ENCODE measurements around the gene ATP6V0D1. TPM values are rescaled to one million over a fixed set of nuclear protein-coding genes. Genes with fewer than 3 reads are reported as not detected.

Gene ATP6V0D1
- total RNA-seq, 3 donors from 2014 or later = 152 to 253 (median 228) TPM

DNA sequence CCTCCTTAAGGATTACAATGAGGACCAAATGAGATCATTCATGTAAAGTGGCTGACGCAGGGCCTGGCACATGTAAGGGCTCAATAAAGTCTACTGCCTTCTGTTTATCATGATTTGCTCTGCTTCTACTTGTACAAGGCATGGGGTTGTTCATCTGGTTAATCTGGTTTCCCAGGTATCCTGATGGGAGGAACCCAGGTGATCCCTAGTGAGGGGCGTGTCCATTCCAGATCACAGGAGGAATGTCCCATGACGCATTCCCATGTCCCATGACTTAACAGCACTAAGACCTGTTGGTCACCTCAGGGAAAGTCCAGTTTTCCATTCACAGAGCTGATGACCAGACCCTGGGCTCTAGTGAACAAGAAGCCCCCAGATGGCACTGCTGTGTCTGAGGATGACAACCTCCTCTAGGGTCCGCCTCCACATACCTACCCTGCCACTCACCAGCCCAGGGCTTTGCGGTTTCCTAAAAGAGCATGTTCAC lies 76.2 kb downstream of the ATP6V0D1 start:
- Histone ChIP-seq H3K4me1 (ENCODE audit: low read depth) (peaks cover 16% of the 10 kb centered on the region), H3K9me3 (no peaks in the 10 kb centered on the region), H3K4me3 (no peak overlapping the region), H3K36me3 (ENCODE audit: low read depth) (no peaks in the 10 kb centered on the region)
- peak; percentile 53 to 95 (median 71) for DNase-seq
- intact Hi-C loops (cut with DNase I, micrococcal nuclease) = no loop called here
- TF ChIP-seq CTCF (IDR thresholded peaks at IDR 0.05) = no peak
- ATAC-seq = peak; percentile 93

DNA sequence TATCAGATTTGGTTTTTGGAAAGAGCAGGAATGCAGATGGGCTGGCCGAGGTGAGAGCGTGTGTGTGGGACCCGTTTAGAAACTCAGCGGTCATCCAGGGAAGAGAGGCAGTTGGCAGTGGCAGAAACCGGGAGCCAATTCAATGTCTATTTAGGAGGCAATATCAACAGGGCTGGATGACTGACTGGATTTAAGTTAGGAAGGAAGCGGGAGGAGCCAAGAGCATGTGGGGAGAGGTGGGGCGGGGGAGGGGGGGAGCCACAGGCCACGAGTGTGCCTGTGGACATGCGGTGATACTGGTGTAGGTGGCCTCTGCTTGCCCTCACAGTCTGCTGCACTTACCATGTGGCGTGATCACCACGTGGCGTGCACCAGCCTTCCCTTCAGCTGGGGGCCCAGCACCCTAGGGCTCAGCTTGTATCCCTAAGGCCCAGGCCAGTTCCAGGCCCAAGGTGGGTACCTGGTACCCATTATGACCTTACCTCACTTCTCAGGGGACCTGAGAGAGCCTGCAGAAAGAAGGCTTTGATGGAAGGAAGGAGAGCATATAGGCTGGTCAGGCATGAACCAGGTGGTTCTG lies 76.9 kb downstream of the ATP6V0D1 start:
- no peaks in the 10 kb centered on the region for H3K9me3 ChIP-seq
- DNase-seq = peak in 1 of 3 donors; percentile 48
- no peak overlapping the region for H3K4me3 ChIP-seq
- intact Hi-C loops (cut with DNase I, micrococcal nuclease) = no loop called here
- peak; percentile 3 for ATAC-seq
- no peaks in the 10 kb centered on the region for H3K36me3 ChIP-seq (ENCODE audit: low read depth)
- no peak for TF ChIP-seq CTCF (IDR thresholded peaks at IDR 0.05)
- H3K4me1 ChIP-seq (ENCODE audit: low read depth) = peaks cover 18% of the 10 kb centered on the region

- no peak for DNase-seq
- ATAC-seq = no peak
- Histone ChIP-seq H3K9me3 (no peaks in the 10 kb centered on the region), H3K36me3 (ENCODE audit: low read depth) (no peaks in the 10 kb centered on the region), H3K4me3 (no peak overlapping the region), H3K4me1 (ENCODE audit: low read depth) (peaks cover 30% of the 10 kb centered on the region)
- no peak for TF ChIP-seq CTCF (IDR thresholded peaks at IDR 0.05)
- intact Hi-C loops (cut with DNase I, micrococcal nuclease) = no loop called here
These were observed 80.1 kb downstream of the ATP6V0D1 start for GRCh38 chr16:67400901-67401300.

GRCh38 chr16:67399749-67400704 lies 80.9 kb downstream of the ATP6V0D1 start:
- Histone ChIP-seq H3K36me3 (ENCODE audit: low read depth) (no peaks in the 10 kb centered on the region), H3K9me3 (no peaks in the 10 kb centered on the region), H3K4me1 (ENCODE audit: low read depth) (peaks cover 39% of the 10 kb centered on the region), H3K4me3 (no peak overlapping the region)
- no peak for TF ChIP-seq CTCF (IDR thresholded peaks at IDR 0.05)
- no peak for ATAC-seq
- intact Hi-C loops (cut with DNase I, micrococcal nuclease) = no loop called here
- no peak for DNase-seq

GRCh38 chr16:67399218-67399733 lies 81.7 kb downstream of the ATP6V0D1 start:
- Histone ChIP-seq H3K4me1 (ENCODE audit: low read depth) (peaks cover 34% of the 10 kb centered on the region), H3K9me3 (no peaks in the 10 kb centered on the region), H3K4me3 (no peak overlapping the region), H3K36me3 (ENCODE audit: low read depth) (no peaks in the 10 kb centered on the region)
- DNase-seq = peak in 2 of 3 donors; percentile 56 to 68
- intact Hi-C loops (cut with DNase I, micrococcal nuclease) = no loop called here
- peak; percentile 35 for ATAC-seq
- peak; percentile 73 for TF ChIP-seq CTCF (IDR thresholded peaks at IDR 0.05)

All from mucosa of descending colon (tissue), 3 donors.